PC-3 (cell line): ENCODE measurements around the gene SMARCA4. TPM values are rescaled to one million over a fixed set of nuclear protein-coding genes. Genes with fewer than 3 reads are reported as not detected.
A peak's percentile ranks its signal among the peaks of the same experiment; 100 is the strongest.

Experiments
- ATAC-seq: fragments of 200-7000 bp; cut with Tn5 transposase; 2 replicates; pipeline ENCODE4 v1.9.1; 2020; ENCODE audit warnings: mild to moderate bottlenecking, moderate library complexity
- BruUV-seq: library from RNA; stranded (reverse); fragments of 400-500 nt; replicated peaks from 2 replicates; lab custom pipeline; 2021; lab: Mats Ljungman, UMichigan
- CTCF ChIA-PET: fragments of 300-600 bp; sonication (Branson Sonifier 250); formaldehyde crosslinking; loops from one replicate; lab custom pipeline; 2022; ENCODE audit warnings: antibody characterized with exemption; lab: Charles Lee
- POLR2A ChIA-PET: fragments of 300-600 bp; sonication (Branson Sonifier 250); formaldehyde crosslinking; loops from one replicate; lab custom pipeline; 2022; ENCODE audit warnings: antibody characterized with exemption; ENCODE audit not compliant: unreplicated experiment; lab: Charles Lee
- DNase-seq: peaks from one replicate; pipeline ENCODE4 v3.0.0-alpha.2; 2015
- H2AFZ ChIP-seq: fragments of 300-600 bp; sonication (generic); 2 replicates; pipeline ENCODE4 v1.6.0; 2016; ENCODE audit warnings: antibody characterized with exemption, low read length
- H3F3A ChIP-seq: fragments of 300-600 bp; sonication (generic); one replicate; pipeline ENCODE4 v1.6.0; 2017; ENCODE audit warnings: antibody characterized with exemption, low read length, control low read depth, mild to moderate bottlenecking; ENCODE audit not compliant: unreplicated experiment
- H3K27ac ChIP-seq: fragments of 300-600 bp; sonication (generic); 2 replicates; pipeline ENCODE4 v1.5.1; 2016; ENCODE audit warnings: mild to moderate bottlenecking, low read length
- H3K27me3 ChIP-seq: fragments of 300-600 bp; sonication (generic); 2 replicates; pipeline ENCODE4 v1.6.1; 2016; ENCODE audit warnings: low read length, mixed read lengths
- H3K36me3 ChIP-seq: fragments of 300-600 bp; sonication (generic); 2 replicates; pipeline ENCODE4 v1.6.1; 2016; ENCODE audit warnings: low read depth, mixed run types, low read length, mixed read lengths
- H3K4me1 ChIP-seq: fragments of 300-600 bp; sonication (generic); 2 replicates; pipeline ENCODE4 v1.5.1; 2016; ENCODE audit warnings: low read length; ENCODE audit not compliant: insufficient read depth
- H3K4me2 ChIP-seq: fragments of 300-600 bp; sonication (generic); 2 replicates; pipeline ENCODE4 v1.6.0; 2016; ENCODE audit warnings: low read length
- H3K4me3 ChIP-seq: fragments of 300-600 bp; sonication (generic); 2 replicates; pipeline ENCODE4 v1.5.1; 2016; ENCODE audit warnings: mild to moderate bottlenecking, low read length, mixed read lengths
- H3K79me2 ChIP-seq: fragments of 300-600 bp; sonication (generic); 2 replicates; pipeline ENCODE4 v1.6.1; 2017; ENCODE audit warnings: low read length, mixed read lengths
- H3K9ac ChIP-seq: fragments of 300-600 bp; sonication (generic); 2 replicates; pipeline ENCODE4 v1.6.0; 2016; ENCODE audit warnings: mild to moderate bottlenecking, low read length
- H3K9me2 ChIP-seq: fragments of 300-600 bp; sonication (generic); replicated peaks from 2 replicates; pipeline ENCODE4 v1.6.1; 2016; ENCODE audit warnings: mixed run types, low read length, mixed read lengths
- H3K9me3 ChIP-seq: fragments of 300-600 bp; sonication (generic); 2 replicates; pipeline ENCODE4 v1.6.1; 2016; ENCODE audit warnings: low read length, mixed read lengths
- H4K20me1 ChIP-seq: fragments of 300-600 bp; sonication (generic); 2 replicates; pipeline ENCODE4 v1.6.1; 2016; ENCODE audit warnings: low read length, mixed read lengths
- EZH2 ChIP-seq: fragments of 300-600 bp; sonication (generic); IDR thresholded peaks from one replicate; pipeline ENCODE4 v1.6.1; 2017; ENCODE audit warnings: antibody characterized with exemption, mild to moderate bottlenecking, low read length; ENCODE audit not compliant: unreplicated experiment
- EZH2phosphoT487 ChIP-seq: fragments of 300-600 bp; sonication (generic); IDR thresholded peaks from 2 replicates; pipeline ENCODE4 v1.6.1; 2018; ENCODE audit warnings: mild to moderate bottlenecking, antibody characterized with exemption, low read length, borderline replicate concordance
- intact Hi-C: fragments of 100-400 bp; cut with micrococcal nuclease; formaldehyde crosslinking; loops from 2 replicates; pipeline ENCODE4 v1.9.0; 2023
- total RNA-seq: library from RNA; depleted of rRNA; stranded (reverse); fragments of >200 nt; gene quantifications from 2 replicates; pipeline ENCODE4 v1.2.3, GENCODE V29; 2014
- TF ChIP-seq, protein P1 (sequence below): fragments of 300-600 bp; sonication (generic); conservative IDR thresholded peaks from 2 replicates; pipeline ENCODE4 v1.5.1; 2017; ENCODE audit warnings: antibody characterized with exemption, low read depth, mild to moderate bottlenecking, low read length

The SMARCA4 gene
- total RNA-seq, 1 experiment from 2014 or later, result 197 TPM

DNA sequence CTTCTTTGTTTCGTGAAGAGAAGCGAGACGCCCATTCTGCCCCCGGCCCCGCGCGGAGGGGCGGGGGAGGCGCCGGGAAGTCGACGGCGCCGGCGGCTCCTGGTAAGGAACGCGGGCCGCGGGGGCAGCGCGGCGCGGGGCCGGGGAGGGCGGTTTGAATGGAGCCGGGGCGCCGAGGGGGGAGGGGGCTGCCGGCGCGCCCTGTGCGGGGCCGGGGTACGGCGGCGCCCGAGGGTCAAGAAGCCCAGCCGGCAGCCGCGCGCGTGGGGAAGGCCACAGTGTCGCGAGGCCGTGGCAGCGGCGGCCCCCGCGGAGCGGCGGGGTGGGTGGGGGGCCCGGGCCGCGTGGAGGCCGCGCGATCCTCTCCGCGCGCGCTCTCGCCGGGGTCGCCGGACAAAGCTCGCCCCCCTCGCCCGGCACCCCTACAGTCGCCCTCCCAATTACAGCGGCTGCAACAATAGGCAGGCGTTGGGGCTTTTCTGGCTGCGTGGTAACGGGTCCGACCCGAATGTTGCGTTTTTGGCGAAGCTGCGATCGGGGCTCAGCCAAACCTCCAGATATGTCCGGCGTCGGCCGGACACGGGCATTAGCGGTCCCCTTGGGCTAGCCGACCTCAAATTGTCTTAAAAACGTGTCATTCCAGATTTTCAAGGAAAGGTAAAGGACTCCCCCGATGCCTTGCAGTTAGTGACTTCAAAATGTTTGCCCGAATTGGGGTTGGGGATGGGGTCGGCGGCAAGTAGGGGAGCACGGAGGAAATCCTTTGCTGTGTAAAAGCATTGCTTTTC, 437 bp downstream of the SMARCA4 start:
- Histone ChIP-seq H3F3A (no peaks in the 10 kb centered on the region), H4K20me1 (peaks cover 31% of the 10 kb centered on the region), H3K36me3 (peaks cover 5% of the 10 kb centered on the region; the same call in 1 of the 2 replicates), H3K4me2 (peak overlapping the region; percentile 94), H3K27ac (peak overlapping the region; percentile 30; the same call in 1 of the 2 replicates), H3K27me3 (no peaks in the 10 kb centered on the region), H2AFZ (peak overlapping the region; percentile 47), H3K9me3 (no peaks in the 10 kb centered on the region), H3K4me1 (peaks cover 23% of the 10 kb centered on the region), H3K9me2 (no peaks in the 10 kb centered on the region), H3K4me3 (peak overlapping the region; percentile 81), H3K79me2 (peaks cover 61% of the 10 kb centered on the region), H3K9ac (peak overlapping the region; percentile 78)
- peak; percentile 35 for DNase-seq
- TF ChIP-seq EZH2 (no peak), EZH2phosphoT487 (0 out of 2 replicates have a peak, but pooled peaks have one; percentile 37)
- TF ChIP-seq, protein P1, sequence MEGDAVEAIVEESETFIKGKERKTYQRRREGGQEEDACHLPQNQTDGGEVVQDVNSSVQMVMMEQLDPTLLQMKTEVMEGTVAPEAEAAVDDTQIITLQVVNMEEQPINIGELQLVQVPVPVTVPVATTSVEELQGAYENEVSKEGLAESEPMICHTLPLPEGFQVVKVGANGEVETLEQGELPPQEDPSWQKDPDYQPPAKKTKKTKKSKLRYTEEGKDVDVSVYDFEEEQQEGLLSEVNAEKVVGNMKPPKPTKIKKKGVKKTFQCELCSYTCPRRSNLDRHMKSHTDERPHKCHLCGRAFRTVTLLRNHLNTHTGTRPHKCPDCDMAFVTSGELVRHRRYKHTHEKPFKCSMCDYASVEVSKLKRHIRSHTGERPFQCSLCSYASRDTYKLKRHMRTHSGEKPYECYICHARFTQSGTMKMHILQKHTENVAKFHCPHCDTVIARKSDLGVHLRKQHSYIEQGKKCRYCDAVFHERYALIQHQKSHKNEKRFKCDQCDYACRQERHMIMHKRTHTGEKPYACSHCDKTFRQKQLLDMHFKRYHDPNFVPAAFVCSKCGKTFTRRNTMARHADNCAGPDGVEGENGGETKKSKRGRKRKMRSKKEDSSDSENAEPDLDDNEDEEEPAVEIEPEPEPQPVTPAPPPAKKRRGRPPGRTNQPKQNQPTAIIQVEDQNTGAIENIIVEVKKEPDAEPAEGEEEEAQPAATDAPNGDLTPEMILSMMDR, result no peak
- no TSS peak for BruUV-seq
- ChIA-PET POLR2A (interaction anchor here (0.6 to 0.7 kb wide), 3 partner anchors 20 to 675 kb away, joined by 3 to 8 read pairs (median 4); partner anchors contain the start of gene LDLR), CTCF (interaction anchor here (0.9 kb wide), 1 partner anchor 19 kb away, joined by 3 read pairs; no protein-coding TSS in a partner anchor)
- peak; percentile 38 for ATAC-seq
- intact Hi-C loops, result no loop called here

DNA sequence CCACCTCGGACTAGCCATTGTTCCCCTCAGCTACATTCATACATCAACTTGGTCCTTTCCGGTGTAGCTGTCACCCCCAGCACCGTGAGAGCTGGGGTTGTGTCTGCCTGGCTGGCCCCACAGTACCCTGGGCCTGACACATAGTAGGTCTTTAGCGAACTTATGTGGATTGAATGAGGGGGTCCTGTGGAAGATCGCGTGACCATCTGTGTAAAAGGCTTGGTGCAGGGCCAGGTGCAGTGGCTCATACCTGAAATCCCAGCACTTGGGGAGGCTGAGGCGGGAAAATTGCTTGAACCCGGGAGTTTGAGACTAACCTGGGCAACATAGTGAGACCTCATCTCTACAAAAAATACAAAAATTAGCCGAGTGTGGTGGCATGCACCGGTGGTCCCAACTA, 2.0 kb downstream of the SMARCA4 start:
- H3K27ac ChIP-seq, result no peak overlapping the region
- intact Hi-C loops, result no loop called here
- no peak for TF ChIP-seq EZH2
- no peak for TF ChIP-seq EZH2phosphoT487
- TF ChIP-seq, protein P1, result no peak
- no peaks in the 10 kb centered on the region for H3K9me2 ChIP-seq
- H3K9ac ChIP-seq, result no peak overlapping the region
- peak overlapping the region; percentile 81 for H3K4me3 ChIP-seq
- DNase-seq (no peak), ATAC-seq (no peak)
- no peaks in the 10 kb centered on the region for H3F3A ChIP-seq
- H3K9me3 ChIP-seq, result no peaks in the 10 kb centered on the region
- peak overlapping the region; percentile 94 for H3K4me2 ChIP-seq
- peaks cover 5% of the 10 kb centered on the region; the same call in 1 of the 2 replicates for H3K36me3 ChIP-seq
- BruUV-seq, result no TSS peak
- peaks cover 75% of the 10 kb centered on the region for H3K79me2 ChIP-seq
- H2AFZ ChIP-seq, result no peak overlapping the region
- ChIA-PET POLR2A (interaction anchor here (0.5 kb wide), 1 partner anchor 576 kb away, joined by 5 read pairs; no protein-coding TSS in a partner anchor), CTCF (interaction anchor here (0.8 kb wide), 1 partner anchor 26 kb away, joined by 6 read pairs; no protein-coding TSS in a partner anchor)
- peaks cover 23% of the 10 kb centered on the region for H3K4me1 ChIP-seq
- no peaks in the 10 kb centered on the region for H3K27me3 ChIP-seq
- peaks cover 36% of the 10 kb centered on the region for H4K20me1 ChIP-seq
